Activated T-helper 2 cell treated with anti-CD3 and anti-CD28 coated beads, Interferon-gamma antibody, Interleukin-2, Interleukin-4, amounts not matched to agents 10 μg/mL and 5 μg/mL and 100 μg/mL, durations not matched to agents 14 hours and 24 hours and 36 hours (primary cell): ENCODE data around the gene RAPGEF5. TPM values are rescaled to one million over a fixed set of nuclear protein-coding genes. Genes with fewer than 3 reads are reported as not detected.

ENCODE experiments used
- DNase-seq: peaks from one replicate; pipeline ENCODE4 v3.0.0; 2021; ENCODE audit warnings: low spot score
- H3K27ac Mint-ChIP-seq: one replicate; pipeline ENCODE4 v1.8.0; 2021; ENCODE audit warnings: mixed read lengths
- H3K27me3 Mint-ChIP-seq: one replicate; pipeline ENCODE4 v1.8.0; 2021; ENCODE audit warnings: low read depth, mixed read lengths
- H3K36me3 Mint-ChIP-seq: one replicate; pipeline ENCODE4 v1.8.0; 2021; ENCODE audit warnings: low read depth, mixed read lengths
- H3K4me1 Mint-ChIP-seq: one replicate; pipeline ENCODE4 v1.8.0; 2021; ENCODE audit warnings: low read depth, mixed read lengths
- H3K4me3 Mint-ChIP-seq: one replicate; pipeline ENCODE4 v1.8.0; 2021; ENCODE audit warnings: low read depth, mild to moderate bottlenecking, moderate library complexity, mixed read lengths
- H3K9me3 Mint-ChIP-seq: one replicate; pipeline ENCODE4 v1.8.0; 2021; ENCODE audit warnings: mixed read lengths
- intact Hi-C: fragments of 100-400 bp; cut with micrococcal nuclease; formaldehyde crosslinking; loops from one replicate; pipeline ENCODE4 v1.15.1; 2023
- total RNA-seq: library from RNA; stranded (reverse); gene quantifications from 2 replicates; pipeline ENCODE4 v1.2.3, GENCODE V29; 2022

Gene RAPGEF5
- total RNA-seq, 1 donor from 2014 or later: 0.82 TPM

DNA sequence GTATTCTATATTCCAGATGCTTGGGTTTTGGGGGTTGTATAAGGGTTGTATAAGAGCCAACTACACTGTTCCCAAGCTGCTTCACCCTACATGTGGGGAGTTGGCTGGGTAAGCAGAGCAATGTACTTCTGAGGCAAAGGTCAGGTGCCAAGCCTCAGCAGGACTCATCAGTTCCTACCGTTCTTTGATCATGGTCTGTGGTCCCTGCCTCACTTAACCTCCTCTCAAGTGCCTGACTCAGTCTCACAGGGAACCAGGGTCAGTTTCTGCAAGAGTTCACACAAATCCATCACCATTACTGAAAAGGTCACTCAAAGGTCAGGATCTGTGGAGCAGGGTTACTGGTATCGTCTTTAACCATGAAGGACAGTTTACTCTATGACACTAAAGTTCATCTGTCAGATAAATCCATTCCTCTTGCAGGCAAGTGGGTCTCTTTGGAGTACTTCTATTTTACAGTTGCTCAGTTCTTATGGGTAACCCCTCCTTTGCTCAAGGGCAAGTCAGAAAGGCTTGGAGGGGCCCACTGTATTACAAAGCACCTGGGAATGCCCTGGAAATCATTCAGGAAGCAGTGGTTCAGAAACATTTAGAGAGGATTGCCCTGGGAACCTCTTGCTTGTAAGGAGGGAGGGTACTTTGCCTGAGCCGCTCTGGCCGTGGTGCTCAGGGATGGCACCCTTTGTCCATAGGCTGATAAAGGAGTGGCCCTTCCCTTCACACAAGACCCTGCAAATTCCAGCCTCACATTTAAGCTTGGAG is 227.0 kb downstream of the RAPGEF5 start:
- no peak overlapping the region for H3K4me3 Mint-ChIP-seq
- H3K4me1 Mint-ChIP-seq: no peaks in the 10 kb centered on the region
- H3K36me3 Mint-ChIP-seq: no peaks in the 10 kb centered on the region
- DNase-seq: no peak
- peaks cover 34% of the 10 kb centered on the region for H3K27me3 Mint-ChIP-seq
- no peaks in the 10 kb centered on the region for H3K9me3 Mint-ChIP-seq
- H3K27ac Mint-ChIP-seq: no peak overlapping the region
- intact Hi-C loops: no loop called here

DNA sequence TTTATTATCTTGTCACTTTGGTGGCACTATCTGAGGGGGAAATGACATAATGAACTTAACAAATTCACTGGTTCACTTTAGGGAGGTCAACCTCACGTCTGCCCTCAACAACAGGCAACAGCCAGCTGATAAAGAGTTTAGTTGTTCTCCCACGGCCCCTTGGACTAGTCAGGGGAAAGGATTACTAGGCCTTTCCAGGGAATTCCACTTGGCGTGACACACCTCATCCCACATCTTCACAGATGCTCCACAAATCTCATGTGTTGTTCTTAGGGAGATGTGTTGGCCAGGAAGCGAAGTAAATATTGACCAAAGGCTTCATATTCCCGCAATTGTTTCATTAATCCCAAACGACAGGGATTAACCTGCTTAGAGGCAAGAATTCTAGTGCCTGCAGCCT is 227.8 kb downstream of the RAPGEF5 start:
- H3K9me3 Mint-ChIP-seq: no peaks in the 10 kb centered on the region
- H3K4me3 Mint-ChIP-seq: no peak overlapping the region
- H3K27ac Mint-ChIP-seq: no peak overlapping the region
- H3K36me3 Mint-ChIP-seq: no peaks in the 10 kb centered on the region
- intact Hi-C loops: no loop called here
- peaks cover 31% of the 10 kb centered on the region for H3K27me3 Mint-ChIP-seq
- no peak for DNase-seq
- no peaks in the 10 kb centered on the region for H3K4me1 Mint-ChIP-seq

DNA sequence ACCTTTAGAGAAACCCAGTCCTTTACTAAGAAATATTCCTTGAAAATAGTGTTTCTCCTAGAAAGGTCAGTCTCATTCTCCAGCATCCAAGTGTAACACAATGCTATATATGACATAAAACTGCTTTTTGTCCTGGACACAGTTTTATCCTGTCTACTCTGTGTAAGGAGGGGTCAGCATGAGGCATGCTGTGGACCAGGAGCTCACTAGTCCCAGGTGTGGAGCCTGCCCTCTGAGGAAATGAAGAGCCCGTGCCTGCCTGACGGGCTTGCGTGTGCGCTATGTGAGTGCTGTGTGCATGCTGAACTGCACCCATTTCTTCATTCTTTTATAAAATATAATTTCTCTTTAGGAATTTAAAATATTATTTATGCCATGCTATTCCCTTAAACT is 228.4 kb downstream of the RAPGEF5 start:
- H3K27me3 Mint-ChIP-seq: peaks cover 28% of the 10 kb centered on the region
- H3K4me1 Mint-ChIP-seq: no peaks in the 10 kb centered on the region
- DNase-seq: no peak
- H3K4me3 Mint-ChIP-seq: no peak overlapping the region
- no peaks in the 10 kb centered on the region for H3K9me3 Mint-ChIP-seq
- no peaks in the 10 kb centered on the region for H3K36me3 Mint-ChIP-seq
- H3K27ac Mint-ChIP-seq: no peak overlapping the region
- intact Hi-C loops: no loop called here

GRCh38 chr7:22127835-22128527 is 229.0 kb downstream of the RAPGEF5 start:
- Mint-ChIP-seq H3K9me3 (no peaks in the 10 kb centered on the region), H3K4me1 (peaks cover 3% of the 10 kb centered on the region), H3K36me3 (no peaks in the 10 kb centered on the region), H3K27me3 (peaks cover 22% of the 10 kb centered on the region), H3K27ac (no peak overlapping the region), H3K4me3 (no peak overlapping the region)
- intact Hi-C loops: no loop called here
- no peak for DNase-seq

DNA sequence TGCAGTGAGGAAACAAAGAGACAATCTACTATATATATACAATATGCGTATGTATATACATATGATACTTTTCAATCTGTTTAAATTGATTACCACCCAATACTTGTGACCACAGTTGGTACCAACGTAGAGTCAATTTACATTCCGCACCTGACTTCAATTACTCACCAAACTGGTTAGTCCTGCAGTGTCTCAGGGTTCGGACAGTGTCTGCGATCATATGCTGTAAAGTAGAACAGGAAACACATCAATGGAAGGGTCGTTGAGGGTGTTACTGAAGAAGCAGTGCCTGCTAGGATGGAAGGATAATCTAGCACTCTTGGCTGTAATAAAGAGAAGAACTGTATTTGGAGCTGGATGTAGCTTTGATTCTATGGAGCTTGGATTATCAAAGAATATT is 231.5 kb downstream of the RAPGEF5 start:
- Mint-ChIP-seq H3K27me3 (peaks cover 11% of the 10 kb centered on the region), H3K27ac (no peak overlapping the region), H3K36me3 (no peaks in the 10 kb centered on the region), H3K4me3 (no peak overlapping the region), H3K9me3 (no peaks in the 10 kb centered on the region), H3K4me1 (peaks cover 16% of the 10 kb centered on the region)
- no peak for DNase-seq
- intact Hi-C loops: no loop called here

GRCh38 chr7:22124941-22125340 is 232.0 kb downstream of the RAPGEF5 start:
- no peak for DNase-seq
- Mint-ChIP-seq H3K4me3 (no peak overlapping the region), H3K4me1 (peaks cover 16% of the 10 kb centered on the region), H3K9me3 (no peaks in the 10 kb centered on the region), H3K27ac (no peak overlapping the region), H3K36me3 (no peaks in the 10 kb centered on the region), H3K27me3 (peaks cover 9% of the 10 kb centered on the region)
- intact Hi-C loops: no loop called here

DNA sequence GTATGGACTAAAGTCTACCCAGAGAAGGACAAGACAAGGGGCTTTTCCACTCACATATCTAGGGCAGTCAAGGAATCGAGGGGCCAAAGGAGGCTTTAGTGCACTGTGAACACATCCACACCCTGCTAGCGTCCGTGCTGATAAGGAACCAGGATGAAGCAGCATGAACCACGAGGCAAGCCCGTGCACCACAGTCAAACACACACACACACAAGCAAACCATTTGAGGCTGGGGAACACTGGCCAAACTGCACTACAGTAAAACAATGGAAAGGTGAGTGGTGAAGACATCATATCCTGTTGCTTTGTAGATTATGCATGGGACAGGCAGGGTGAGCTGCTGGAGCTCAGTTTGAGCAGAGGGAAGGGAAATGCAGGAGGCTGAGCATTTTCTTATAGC is 233.8 kb downstream of the RAPGEF5 start:
- no peak overlapping the region for H3K4me3 Mint-ChIP-seq
- H3K27ac Mint-ChIP-seq: no peak overlapping the region
- no peaks in the 10 kb centered on the region for H3K36me3 Mint-ChIP-seq
- peaks cover 3% of the 10 kb centered on the region for H3K27me3 Mint-ChIP-seq
- no peaks in the 10 kb centered on the region for H3K9me3 Mint-ChIP-seq
- peaks cover 16% of the 10 kb centered on the region for H3K4me1 Mint-ChIP-seq
- intact Hi-C loops: no loop called here
- DNase-seq: no peak

DNA sequence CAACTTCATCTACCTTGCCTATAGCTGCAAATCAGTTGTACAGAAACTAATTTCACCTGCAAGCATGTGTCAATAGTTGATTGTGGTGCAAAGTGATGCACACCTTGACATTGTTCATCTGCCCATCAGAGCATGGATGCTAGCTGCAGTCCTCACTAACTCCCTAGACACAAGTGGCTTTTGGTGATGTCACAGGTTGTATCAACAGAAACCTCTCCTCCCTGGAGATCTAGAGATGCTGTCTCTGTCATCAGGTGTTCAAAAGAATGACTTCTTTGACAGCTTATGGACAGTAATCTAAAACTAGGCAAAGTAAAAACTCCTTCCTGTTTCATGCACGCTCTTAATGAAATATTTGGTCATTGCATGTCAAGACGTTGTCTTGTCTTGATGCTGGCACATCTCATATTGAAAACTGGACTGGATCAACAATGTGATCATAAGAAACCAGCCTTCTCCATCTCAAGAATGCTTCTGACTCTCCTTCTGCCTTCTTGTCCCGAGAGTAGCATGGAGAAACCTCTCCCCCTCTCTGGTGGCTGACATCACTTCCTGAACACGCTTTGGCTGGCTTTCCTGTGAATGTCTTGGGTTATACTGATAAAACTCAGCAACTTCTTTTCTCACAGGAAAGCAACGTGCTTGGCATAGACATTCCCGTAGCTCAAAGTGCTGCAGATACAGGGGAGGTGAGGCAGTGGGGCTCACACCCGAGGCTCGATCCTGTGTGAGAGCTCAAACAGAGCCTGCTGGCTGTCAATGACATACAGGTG is 235.1 kb downstream of the RAPGEF5 start:
- DNase-seq: no peak
- peaks cover 21% of the 10 kb centered on the region for H3K4me1 Mint-ChIP-seq
- H3K27ac Mint-ChIP-seq: no peak overlapping the region
- no peak overlapping the region for H3K4me3 Mint-ChIP-seq
- H3K9me3 Mint-ChIP-seq: no peaks in the 10 kb centered on the region
- H3K36me3 Mint-ChIP-seq: no peaks in the 10 kb centered on the region
- intact Hi-C loops: no loop called here
- H3K27me3 Mint-ChIP-seq: peaks cover 2% of the 10 kb centered on the region

GRCh38 chr7:22120391-22121053 is 236.4 kb downstream of the RAPGEF5 start:
- H3K4me3 Mint-ChIP-seq: no peak overlapping the region
- no peaks in the 10 kb centered on the region for H3K36me3 Mint-ChIP-seq
- no peak overlapping the region for H3K27ac Mint-ChIP-seq
- intact Hi-C loops: no loop called here
- no peak for DNase-seq
- peaks cover 23% of the 10 kb centered on the region for H3K4me1 Mint-ChIP-seq
- H3K9me3 Mint-ChIP-seq: no peaks in the 10 kb centered on the region
- peaks cover 2% of the 10 kb centered on the region for H3K27me3 Mint-ChIP-seq

GRCh38 chr7:22117222-22117621 is 239.7 kb downstream of the RAPGEF5 start:
- no peaks in the 10 kb centered on the region for H3K27me3 Mint-ChIP-seq
- no peaks in the 10 kb centered on the region for H3K9me3 Mint-ChIP-seq
- no peak overlapping the region for H3K27ac Mint-ChIP-seq
- peaks cover 14% of the 10 kb centered on the region for H3K4me1 Mint-ChIP-seq
- DNase-seq: no peak
- no peak overlapping the region for H3K4me3 Mint-ChIP-seq
- H3K36me3 Mint-ChIP-seq: no peaks in the 10 kb centered on the region
- intact Hi-C loops: no loop called here

GRCh38 chr7:22116451-22117030 is 240.4 kb downstream of the RAPGEF5 start:
- no peak overlapping the region for H3K4me3 Mint-ChIP-seq
- intact Hi-C loops: no loop called here
- H3K27me3 Mint-ChIP-seq: peaks cover 2% of the 10 kb centered on the region
- H3K36me3 Mint-ChIP-seq: no peaks in the 10 kb centered on the region
- no peak for DNase-seq
- peaks cover 7% of the 10 kb centered on the region for H3K4me1 Mint-ChIP-seq
- H3K27ac Mint-ChIP-seq: no peak overlapping the region
- no peaks in the 10 kb centered on the region for H3K9me3 Mint-ChIP-seq

- DNase-seq: no peak
- Mint-ChIP-seq H3K36me3 (no peaks in the 10 kb centered on the region), H3K4me3 (no peak overlapping the region), H3K27ac (no peak overlapping the region), H3K9me3 (no peaks in the 10 kb centered on the region), H3K4me1 (peaks cover 7% of the 10 kb centered on the region), H3K27me3 (peaks cover 3% of the 10 kb centered on the region)
- intact Hi-C loops: no loop called here
These were observed 241.3 kb downstream of the RAPGEF5 start for GRCh38 chr7:22115689-22116088.
